Prostate gland (tissue), 2 donors: ENCODE measurements around the gene CAPN13.

ENCODE experiments used
- POLR2A ChIP-seq: fragments of 450-650 bp; IDR thresholded peaks from one replicate; pipeline ENCODE4 v1.6.1; 2016; ENCODE audit warnings: antibody characterized with exemption, mild to moderate bottlenecking
- POLR2AphosphoS5 ChIP-seq: sonication (generic); formaldehyde crosslinking; IDR thresholded peaks from one replicate; pipeline ENCODE4 v1.6.1; 2017; ENCODE audit warnings: antibody characterized with exemption
- TF ChIP-seq, protein P1 (sequence below), 4 experiments: fragments of 200-600 bp in 2 of 4; fragments of 450-650 bp in 2 of 4; sonication (generic) in 2 of 4; IDR thresholded peaks; 1 replicate in 3 of 4; 2 replicates in 1 of 4; pipeline ENCODE4 v1.5.1; 2016 to 2019; ENCODE audit warnings: antibody characterized with exemption in 4 of 4, mild to moderate bottlenecking in 2 of 4, moderate library complexity in 2 of 4

DNA sequence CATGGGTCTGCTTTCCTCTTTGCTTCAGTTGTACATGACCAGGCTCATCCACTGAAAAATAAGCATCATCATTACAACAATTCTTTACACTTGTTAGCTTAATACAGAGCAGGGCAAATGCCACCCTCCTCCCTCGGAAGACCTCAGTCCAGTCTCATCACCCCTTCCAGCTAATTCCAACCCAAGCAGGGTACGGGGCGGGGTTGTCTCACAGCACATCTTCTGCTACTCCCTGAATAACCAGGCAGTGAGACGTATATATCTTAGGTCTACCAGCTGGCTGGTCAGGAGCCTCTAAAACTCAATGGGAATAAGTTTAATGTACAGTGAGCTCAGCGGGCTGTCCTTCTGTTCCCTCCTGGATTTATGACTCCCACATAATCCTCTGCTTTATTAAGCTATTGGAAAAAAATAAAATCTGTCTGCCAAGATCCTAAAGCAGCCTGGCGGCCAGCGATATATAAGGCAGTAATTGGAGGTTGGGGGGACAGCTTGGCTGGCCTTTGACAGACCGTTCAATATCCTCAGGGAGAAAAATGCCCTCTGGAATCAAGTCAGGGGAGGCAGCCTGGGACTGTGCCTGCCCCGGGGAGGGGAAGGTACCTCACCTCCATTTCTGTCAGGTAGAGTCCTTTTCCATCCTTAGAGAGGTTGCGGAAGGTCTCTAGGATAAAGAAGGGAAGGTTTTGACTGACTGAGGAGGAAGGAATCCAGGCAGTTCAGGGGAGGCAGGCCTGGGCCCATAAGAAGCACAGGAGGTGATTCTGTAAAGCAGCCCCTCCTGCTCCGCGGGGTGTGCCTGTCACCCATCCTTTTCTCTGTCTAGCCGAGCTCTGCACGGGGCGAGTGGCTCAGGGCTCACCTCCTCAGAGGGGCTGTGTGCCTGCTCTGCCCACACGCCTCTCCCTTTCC lies 76.3 kb downstream of the CAPN13 start:
- TF ChIP-seq POLR2A (no peak), POLR2AphosphoS5 (no peak)
- TF ChIP-seq, protein P1, sequence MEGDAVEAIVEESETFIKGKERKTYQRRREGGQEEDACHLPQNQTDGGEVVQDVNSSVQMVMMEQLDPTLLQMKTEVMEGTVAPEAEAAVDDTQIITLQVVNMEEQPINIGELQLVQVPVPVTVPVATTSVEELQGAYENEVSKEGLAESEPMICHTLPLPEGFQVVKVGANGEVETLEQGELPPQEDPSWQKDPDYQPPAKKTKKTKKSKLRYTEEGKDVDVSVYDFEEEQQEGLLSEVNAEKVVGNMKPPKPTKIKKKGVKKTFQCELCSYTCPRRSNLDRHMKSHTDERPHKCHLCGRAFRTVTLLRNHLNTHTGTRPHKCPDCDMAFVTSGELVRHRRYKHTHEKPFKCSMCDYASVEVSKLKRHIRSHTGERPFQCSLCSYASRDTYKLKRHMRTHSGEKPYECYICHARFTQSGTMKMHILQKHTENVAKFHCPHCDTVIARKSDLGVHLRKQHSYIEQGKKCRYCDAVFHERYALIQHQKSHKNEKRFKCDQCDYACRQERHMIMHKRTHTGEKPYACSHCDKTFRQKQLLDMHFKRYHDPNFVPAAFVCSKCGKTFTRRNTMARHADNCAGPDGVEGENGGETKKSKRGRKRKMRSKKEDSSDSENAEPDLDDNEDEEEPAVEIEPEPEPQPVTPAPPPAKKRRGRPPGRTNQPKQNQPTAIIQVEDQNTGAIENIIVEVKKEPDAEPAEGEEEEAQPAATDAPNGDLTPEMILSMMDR (IDR thresholded peaks at IDR 0.05): no peak
